ENCODE data around the gene RRBP1. TPM values are rescaled to one million over a fixed set of nuclear protein-coding genes. Genes with fewer than 3 reads are reported as not detected.
A peak's percentile ranks its signal among the peaks of the same experiment; 100 is the strongest.
"Not testable (repeated sequence)": the region's sequence is repeated elsewhere in the genome, so short reads cannot be mapped to it uniquely, and the experiment has no call there.

The RRBP1 gene
- total RNA-seq, 2 experiments from 2014 or later: 21.1 to 24.9 TPM

DNA sequence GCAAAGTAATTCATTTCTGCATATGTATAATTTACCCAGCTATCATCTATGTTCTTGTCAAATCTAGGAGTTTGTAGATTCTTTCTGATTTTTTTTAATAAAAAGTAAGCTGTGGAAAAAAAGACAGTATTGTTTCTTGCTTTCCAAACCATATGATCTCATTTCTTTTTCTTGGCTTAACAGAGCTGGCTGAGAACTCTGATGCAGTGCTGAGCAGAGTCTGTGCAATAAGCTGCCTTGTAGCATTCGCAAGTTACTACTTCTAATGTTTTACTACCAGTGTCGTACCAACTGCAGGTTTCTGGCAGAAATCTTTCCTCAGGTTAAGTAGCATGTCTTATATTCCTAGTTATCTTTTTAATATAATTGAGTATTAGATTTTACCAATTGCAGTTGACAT lies 15.6 kb downstream of the RRBP1 start:
- Mint-ChIP-seq H3K27ac (no peak overlapping the region), H3K9me3 (ENCODE audit: low read depth) (no peaks in the 10 kb centered on the region), H3K4me1 (peaks cover 48% of the 10 kb centered on the region), H3K27me3 (no peaks in the 10 kb centered on the region), H3K4me3 (no peak overlapping the region), H3K36me3 (ENCODE audit: low read depth) (peaks cover 7% of the 10 kb centered on the region)
- ATAC-seq (no peak), DNase-seq (no peak)
- ChIA-PET POLR2A (interaction anchor here (0.6 kb wide), 1 partner anchor 212 kb away, joined by 6 read pairs; no protein-coding TSS in a partner anchor), CTCF (interaction anchor here (0.6 to 3.6 kb wide), 6 partner anchors 9 to 863 kb away, joined by 3 to 17 read pairs (median 3); partner anchors contain the start of gene RRBP1)
- intact Hi-C loops (cut with DNase I, micrococcal nuclease): no loop called here

DNA sequence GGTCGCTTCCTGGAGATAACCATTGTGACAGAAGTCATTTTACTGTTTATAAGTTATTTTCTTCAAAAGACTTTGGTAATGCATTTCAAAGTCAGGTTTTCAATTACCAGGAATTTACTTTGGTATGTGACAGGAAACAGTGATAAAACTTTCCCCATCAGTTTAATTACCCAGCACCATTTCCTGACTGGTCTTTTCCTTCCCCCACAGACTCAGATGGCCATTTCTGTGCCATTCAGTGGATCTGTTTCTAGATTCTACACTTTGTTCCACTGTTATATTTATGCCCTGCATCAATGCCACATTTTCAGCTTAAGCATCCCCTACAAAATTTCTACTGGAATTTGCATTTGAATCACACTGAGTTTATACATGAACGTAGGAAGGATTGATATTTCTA lies 16.3 kb downstream of the RRBP1 start:
- POLR2A ChIA-PET: no interaction called here
- Mint-ChIP-seq H3K27ac (no peak overlapping the region), H3K4me1 (peaks cover 48% of the 10 kb centered on the region), H3K4me3 (no peak overlapping the region), H3K27me3 (no peaks in the 10 kb centered on the region), H3K9me3 (ENCODE audit: low read depth) (no peaks in the 10 kb centered on the region), H3K36me3 (ENCODE audit: low read depth) (peaks cover 6% of the 10 kb centered on the region)
- intact Hi-C loops (cut with DNase I, micrococcal nuclease): no loop called here
- ATAC-seq: peak; percentile 11
- CTCF ChIA-PET: interaction anchor here (0.6 to 3.6 kb wide), 5 partner anchors 9 to 313 kb away, joined by 3 to 17 read pairs (median 3); partner anchors contain the start of gene RRBP1
- DNase-seq: no peak

DNA sequence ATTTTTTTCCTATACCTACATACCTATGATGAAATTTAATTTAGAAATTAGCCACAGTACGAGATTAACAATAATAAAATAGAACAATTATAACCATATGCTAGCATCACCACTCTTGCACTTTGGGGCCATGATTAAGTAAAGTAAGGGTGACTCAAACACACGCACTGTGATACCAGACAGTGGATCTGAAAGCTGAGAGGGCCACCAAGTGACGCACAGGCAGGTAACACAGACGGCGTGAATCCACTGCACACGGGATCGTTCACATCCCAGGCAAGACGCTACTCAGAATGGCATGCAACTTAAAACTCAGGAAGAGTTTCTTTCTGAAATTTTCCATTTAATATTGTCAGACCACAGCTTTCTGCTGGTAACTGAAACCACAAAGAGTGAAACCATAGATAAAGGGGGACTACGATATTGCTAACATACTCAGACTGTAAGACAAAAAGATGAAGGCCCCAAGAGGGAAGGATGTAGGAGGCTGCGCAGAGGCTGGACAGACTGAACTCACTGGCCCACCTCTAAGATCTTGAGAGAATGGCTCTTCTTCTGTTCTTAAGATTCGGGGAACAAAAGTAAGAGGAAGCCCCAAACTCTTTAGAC lies 17.9 kb downstream of the RRBP1 start:
- POLR2A ChIA-PET: no interaction called here
- H3K4me1 Mint-ChIP-seq: peaks cover 41% of the 10 kb centered on the region
- no peak overlapping the region for H3K4me3 Mint-ChIP-seq
- CTCF ChIA-PET: interaction anchor here (0.6 to 3.6 kb wide), 4 partner anchors 18 to 236 kb away, joined by 3 to 17 read pairs (median 4); partner anchors contain the start of gene RRBP1
- H3K9me3 Mint-ChIP-seq (ENCODE audit: low read depth): no peaks in the 10 kb centered on the region
- no peak overlapping the region for H3K27ac Mint-ChIP-seq
- H3K27me3 Mint-ChIP-seq: no peaks in the 10 kb centered on the region
- intact Hi-C loops (cut with DNase I, micrococcal nuclease): no loop called here
- ATAC-seq (peak; percentile 81), DNase-seq (peak; percentile 42)
- H3K36me3 Mint-ChIP-seq (ENCODE audit: low read depth): peaks cover 10% of the 10 kb centered on the region

DNA sequence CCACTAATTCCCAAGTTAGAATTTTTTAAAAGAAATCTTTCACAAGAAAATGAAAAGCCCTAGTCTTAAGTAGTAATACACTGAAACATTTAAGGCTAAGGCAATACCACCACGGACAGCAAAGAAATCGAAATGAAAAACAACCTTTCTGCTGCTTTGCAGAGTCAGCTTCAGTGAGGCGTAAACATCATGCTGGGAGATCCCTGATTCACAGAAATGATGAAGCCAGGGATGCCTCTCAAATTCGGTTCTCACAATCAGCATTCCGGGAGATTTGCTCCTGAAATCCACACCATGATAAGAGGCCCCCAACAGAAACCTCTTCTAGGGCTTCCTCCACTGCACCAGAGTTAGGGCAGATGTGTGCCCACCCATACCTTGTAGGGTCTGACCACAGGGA lies 18.6 kb downstream of the RRBP1 start:
- peaks cover 39% of the 10 kb centered on the region for H3K4me1 Mint-ChIP-seq
- intact Hi-C loops (cut with DNase I, micrococcal nuclease): no loop called here
- no peak overlapping the region for H3K4me3 Mint-ChIP-seq
- CTCF ChIA-PET: no interaction called here
- ATAC-seq (no peak), DNase-seq (no peak)
- POLR2A ChIA-PET: no interaction called here
- H3K27ac Mint-ChIP-seq: no peak overlapping the region
- H3K9me3 Mint-ChIP-seq (ENCODE audit: low read depth): peaks cover 2% of the 10 kb centered on the region
- peaks cover 14% of the 10 kb centered on the region for H3K36me3 Mint-ChIP-seq (ENCODE audit: low read depth)
- no peaks in the 10 kb centered on the region for H3K27me3 Mint-ChIP-seq

DNA sequence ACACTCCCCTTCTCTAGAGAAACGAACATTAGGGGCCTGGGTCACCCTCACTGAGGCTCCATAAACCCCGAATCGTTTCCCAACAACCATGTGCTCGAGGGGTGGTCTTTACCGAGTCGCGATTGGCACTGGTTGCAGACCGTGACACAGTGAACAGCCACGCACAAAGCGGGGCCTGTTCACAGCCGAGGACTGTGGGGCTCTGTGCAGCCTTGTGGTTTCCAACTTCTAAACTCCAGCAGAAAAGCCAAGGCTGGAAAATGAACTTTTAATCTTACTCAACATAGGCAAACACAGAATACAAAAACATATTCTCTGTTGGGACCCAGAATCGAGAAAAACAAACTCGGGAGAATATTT lies 19.0 kb downstream of the RRBP1 start:
- intact Hi-C loops (cut with DNase I, micrococcal nuclease): no loop called here
- H3K4me3 Mint-ChIP-seq: no peak overlapping the region
- peaks cover 39% of the 10 kb centered on the region for H3K4me1 Mint-ChIP-seq
- DNase-seq (no peak), ATAC-seq (no peak)
- peaks cover 2% of the 10 kb centered on the region for H3K9me3 Mint-ChIP-seq (ENCODE audit: low read depth)
- H3K36me3 Mint-ChIP-seq (ENCODE audit: low read depth): peaks cover 19% of the 10 kb centered on the region
- POLR2A ChIA-PET: no interaction called here
- H3K27ac Mint-ChIP-seq: no peak overlapping the region
- no peaks in the 10 kb centered on the region for H3K27me3 Mint-ChIP-seq
- CTCF ChIA-PET: no interaction called here

DNA sequence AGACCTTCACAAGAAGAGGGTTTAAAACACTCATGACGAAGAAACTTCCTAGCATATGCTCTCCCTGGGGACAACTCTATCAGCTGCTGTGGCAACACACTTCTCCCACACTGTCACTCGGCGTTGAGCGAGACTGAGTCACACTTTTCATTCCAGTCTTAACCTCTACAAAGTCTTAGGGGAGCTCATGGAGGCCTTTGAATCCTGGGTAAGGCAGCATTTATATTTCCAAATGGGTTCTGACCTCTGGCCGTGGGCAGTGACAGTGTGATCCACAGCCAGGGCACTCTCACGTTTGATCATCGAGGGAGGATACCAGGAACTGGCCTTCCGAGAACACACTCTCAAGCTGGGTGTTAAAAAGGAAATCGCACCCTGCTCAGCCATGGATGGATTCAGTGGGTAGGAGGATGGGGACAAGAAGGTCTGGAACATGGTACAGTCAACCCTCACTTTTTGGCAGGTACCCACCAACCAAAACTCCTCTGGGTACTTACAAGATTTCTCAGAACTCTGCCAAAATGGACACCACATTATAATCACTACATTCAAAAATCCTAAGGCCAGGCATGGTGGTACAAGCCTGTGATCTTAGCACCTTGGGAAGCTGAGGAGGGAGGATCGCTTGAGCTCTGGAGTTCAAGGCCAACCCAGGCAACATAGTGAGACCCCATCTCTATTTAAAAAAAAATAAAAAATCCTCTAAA lies 19.6 kb downstream of the RRBP1 start:
- peaks cover 39% of the 10 kb centered on the region for H3K4me1 Mint-ChIP-seq
- peaks cover 2% of the 10 kb centered on the region for H3K9me3 Mint-ChIP-seq (ENCODE audit: low read depth)
- peaks cover 24% of the 10 kb centered on the region for H3K36me3 Mint-ChIP-seq (ENCODE audit: low read depth)
- no peak overlapping the region for H3K4me3 Mint-ChIP-seq
- CTCF ChIA-PET: no interaction called here
- peak; percentile 34 for ATAC-seq
- POLR2A ChIA-PET: no interaction called here
- H3K27me3 Mint-ChIP-seq: no peaks in the 10 kb centered on the region
- intact Hi-C loops (cut with DNase I, micrococcal nuclease): no loop called here
- peak; percentile 9 for DNase-seq
- no peak overlapping the region for H3K27ac Mint-ChIP-seq

DNA sequence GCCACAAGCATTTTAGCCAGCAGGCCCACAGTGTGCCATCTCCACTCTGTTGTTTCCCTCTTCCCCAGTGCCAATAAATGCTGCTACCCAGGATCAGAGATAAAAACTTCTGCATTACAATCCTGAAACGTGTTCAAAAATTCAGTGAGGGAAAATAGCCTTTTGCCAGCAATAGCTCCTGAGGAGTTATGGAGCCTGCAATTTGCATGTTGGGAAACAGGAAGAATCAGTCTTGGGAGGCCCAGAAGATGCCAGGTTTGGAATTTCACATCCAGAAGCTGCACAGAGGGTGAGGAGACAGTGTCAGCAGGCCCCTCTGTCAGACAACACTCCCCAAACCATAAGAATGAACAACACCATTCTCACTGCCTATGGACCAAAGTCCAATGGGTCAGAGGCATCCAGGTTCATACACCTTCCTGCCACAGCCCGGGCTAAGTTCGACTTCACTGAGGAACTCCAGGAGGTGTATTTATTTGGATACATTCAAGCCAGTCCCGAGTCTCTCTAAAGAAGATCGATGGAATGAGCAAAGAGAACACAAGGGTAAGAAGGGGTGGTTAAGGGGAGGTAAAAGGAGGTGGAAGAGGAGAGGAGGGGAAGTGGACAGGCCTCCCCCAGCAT lies 20.8 kb downstream of the RRBP1 start:
- POLR2A ChIA-PET: no interaction called here
- intact Hi-C loops (cut with DNase I, micrococcal nuclease): no loop called here
- H3K4me3 Mint-ChIP-seq: no peak overlapping the region

DNA sequence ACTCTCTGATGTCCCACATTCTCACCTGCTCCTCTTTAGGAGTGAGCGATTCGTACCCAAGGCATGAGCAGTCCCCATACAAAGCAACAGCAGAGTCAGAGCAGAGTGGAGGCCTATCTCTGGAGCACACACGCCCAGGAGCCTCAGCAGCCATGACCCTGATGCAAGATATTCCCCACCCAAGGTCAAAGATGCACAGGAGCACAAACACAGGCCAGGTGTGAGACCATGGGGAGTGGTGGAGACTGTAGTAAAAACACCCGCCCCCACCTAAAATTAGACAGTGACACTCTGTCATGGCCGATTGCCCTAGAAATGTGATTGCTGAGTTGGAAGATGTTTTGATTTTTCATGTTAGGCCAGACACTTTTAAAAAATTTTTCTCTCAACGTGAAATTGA lies 21.4 kb downstream of the RRBP1 start:
- CTCF ChIA-PET: no interaction called here

More for the DNA sequence above, 20.8 kb downstream of the RRBP1 start:
- peaks cover 33% of the 10 kb centered on the region for H3K4me1 Mint-ChIP-seq
- no peaks in the 10 kb centered on the region for H3K27me3 Mint-ChIP-seq
- DNase-seq (no peak), ATAC-seq (no peak)
- H3K27ac Mint-ChIP-seq: no peak overlapping the region
- CTCF ChIA-PET: no interaction called here
- H3K36me3 Mint-ChIP-seq (ENCODE audit: low read depth): peaks cover 25% of the 10 kb centered on the region
- H3K9me3 Mint-ChIP-seq (ENCODE audit: low read depth): peaks cover 2% of the 10 kb centered on the region

DNA sequence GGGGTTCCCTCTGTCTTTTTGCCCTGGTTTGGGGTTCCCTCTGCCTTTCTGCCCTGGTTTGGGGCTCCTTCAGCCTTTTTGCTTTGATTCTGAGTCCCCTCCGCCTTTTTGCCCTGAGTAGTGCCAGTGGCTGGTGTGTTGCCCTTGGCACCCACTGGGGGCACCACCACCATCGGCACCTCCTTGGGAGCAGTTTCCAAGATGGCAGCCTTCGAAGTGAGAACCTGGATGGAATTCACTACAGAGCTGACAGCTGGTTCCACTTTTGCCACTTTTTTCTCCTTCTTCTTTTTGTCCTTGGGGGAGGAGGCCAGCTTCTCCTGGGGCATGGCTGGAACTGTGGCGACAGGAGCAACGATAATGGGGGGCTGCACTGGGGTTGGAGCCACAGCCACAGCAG lies 22.2 kb downstream of the RRBP1 start:
- ATAC-seq (no peak), DNase-seq (no peak)
- ChIA-PET POLR2A (no interaction called here), CTCF (no interaction called here)
- H3K9me3 Mint-ChIP-seq (ENCODE audit: low read depth): peaks cover 2% of the 10 kb centered on the region
- intact Hi-C loops (cut with DNase I, micrococcal nuclease): loop anchor here in 1 of 2 experiments (10.0 kb wide), 1 partner anchor 855 kb away; no protein-coding TSS in a partner anchor
- peak overlapping the region; percentile 10 for H3K27ac Mint-ChIP-seq
- no peaks in the 10 kb centered on the region for H3K27me3 Mint-ChIP-seq
- peaks cover 24% of the 10 kb centered on the region for H3K4me1 Mint-ChIP-seq
- peaks cover 25% of the 10 kb centered on the region for H3K36me3 Mint-ChIP-seq (ENCODE audit: low read depth)
- H3K4me3 Mint-ChIP-seq: no peak overlapping the region

More for the DNA sequence above, 21.4 kb downstream of the RRBP1 start:
- no peak for DNase-seq
- Mint-ChIP-seq H3K9me3 (ENCODE audit: low read depth) (peaks cover 2% of the 10 kb centered on the region), H3K4me3 (no peak overlapping the region), H3K36me3 (ENCODE audit: low read depth) (peaks cover 25% of the 10 kb centered on the region), H3K27me3 (no peaks in the 10 kb centered on the region), H3K4me1 (peaks cover 27% of the 10 kb centered on the region), H3K27ac (no peak overlapping the region)
- POLR2A ChIA-PET: no interaction called here
- no peak for ATAC-seq
- intact Hi-C loops (cut with DNase I, micrococcal nuclease): no loop called here

DNA sequence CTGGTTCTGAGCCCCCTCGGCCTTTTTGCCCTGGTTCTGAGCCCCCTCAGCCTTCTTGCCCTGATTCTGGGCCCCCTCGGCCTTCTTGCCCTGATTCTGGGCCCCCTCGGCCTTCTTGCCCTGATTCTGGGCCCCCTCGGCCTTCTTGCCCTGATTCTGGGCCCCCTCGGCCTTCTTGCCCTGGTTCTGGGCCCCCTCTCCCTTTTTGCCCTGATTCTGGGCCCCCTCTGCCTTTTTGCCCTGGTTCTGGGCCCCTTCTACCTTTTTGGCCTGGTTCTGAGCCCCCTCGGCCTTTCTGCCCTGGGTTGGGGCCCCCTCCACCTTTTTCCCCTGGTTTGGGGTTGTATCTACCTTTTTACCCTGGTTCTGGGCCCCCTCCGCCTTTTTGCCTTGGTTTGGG lies 22.7 kb downstream of the RRBP1 start:
- intact Hi-C loops (cut with DNase I, micrococcal nuclease): loop anchor here in 1 of 2 experiments (10.0 kb wide), 1 partner anchor 855 kb away; no protein-coding TSS in a partner anchor
- CTCF ChIA-PET: interaction anchor here (1.0 kb wide), 1 partner anchor 111 kb away, joined by 4 read pairs; no protein-coding TSS in a partner anchor
- H3K4me3 Mint-ChIP-seq; H3K9me3 Mint-ChIP-seq (ENCODE audit: low read depth); ATAC-seq; H3K27me3 Mint-ChIP-seq; DNase-seq; H3K27ac Mint-ChIP-seq: not testable (repeated sequence)
- H3K4me1 Mint-ChIP-seq: peaks cover 22% of the 10 kb centered on the region
- POLR2A ChIA-PET: interaction anchor here (0.6 kb wide), 1 partner anchor 18 kb away, joined by 3 read pairs; no protein-coding TSS in a partner anchor
- H3K36me3 Mint-ChIP-seq (ENCODE audit: low read depth): peaks cover 25% of the 10 kb centered on the region

DNA sequence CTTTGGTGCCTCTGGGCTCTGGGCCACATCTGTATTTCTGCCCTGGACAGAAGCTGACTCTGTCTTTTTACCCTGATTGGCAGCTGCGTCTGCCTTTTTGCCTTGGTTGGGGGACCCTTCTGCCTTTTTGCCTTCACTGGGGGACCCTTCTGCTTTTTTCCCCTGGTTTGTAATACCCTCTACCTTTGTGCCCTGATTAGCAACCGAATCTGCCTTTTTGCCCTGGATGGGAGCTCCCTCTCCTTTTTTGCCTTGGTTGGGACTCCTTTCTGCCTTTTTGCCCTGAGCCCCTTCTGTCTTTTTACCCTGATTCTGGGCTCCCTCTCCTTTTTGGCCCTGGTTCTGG lies 23.4 kb downstream of the RRBP1 start:
- intact Hi-C loops (cut with DNase I, micrococcal nuclease): loop anchor here in 1 of 2 experiments (10.0 kb wide), 1 partner anchor 854 kb away; no protein-coding TSS in a partner anchor
- peaks cover 14% of the 10 kb centered on the region for H3K4me1 Mint-ChIP-seq
- ChIA-PET CTCF (interaction anchor here (0.7 to 1.0 kb wide), 2 partner anchors 32 to 112 kb away, joined by 4 read pairs; no protein-coding TSS in a partner anchor), POLR2A (interaction anchor here (0.6 kb wide), 1 partner anchor 19 kb away, joined by 3 read pairs; no protein-coding TSS in a partner anchor)
- no peaks in the 10 kb centered on the region for H3K27me3 Mint-ChIP-seq
- DNase-seq (no peak), ATAC-seq (no peak)
- H3K36me3 Mint-ChIP-seq (ENCODE audit: low read depth): peaks cover 25% of the 10 kb centered on the region
- H3K9me3 Mint-ChIP-seq (ENCODE audit: low read depth): peaks cover 2% of the 10 kb centered on the region
- no peak overlapping the region for H3K4me3 Mint-ChIP-seq
- H3K27ac Mint-ChIP-seq: no peak overlapping the region

Measured in activated CD4-positive, alpha-beta T cell treated with anti-CD3 and anti-CD28 coated beads for 36 hours (primary cell).